HepG2 (cell line): ENCODE measurements around the gene P2RX1. TPM values are rescaled to one million over a fixed set of nuclear protein-coding genes. Genes with fewer than 3 reads are reported as not detected.

Experiments
- ATAC-seq: fragments of 200-7000 bp; cut with Tn5 transposase; 3 replicates; pipeline ENCODE4 v1.9.1; 2020; ENCODE audit warnings: mild to moderate bottlenecking, moderate library complexity
- BruUV-seq: library from RNA; stranded (reverse); fragments of 400-500 nt; replicated peaks from 2 replicates; lab custom pipeline; 2021; lab: Mats Ljungman, UMichigan
- CTCF ChIA-PET: fragments of 300-600 bp; formaldehyde crosslinking; extraction: SDS; loops from one replicate; lab custom pipeline; 2021; ENCODE audit warnings: low total read pairs, inconsistent platforms, low intra/inter-chr PET ratio; lab: Yijun Ruan, JAX
- POLR2A ChIA-PET: fragments of 350-600 bp; sonication (Branson Sonifier 250); formaldehyde crosslinking; loops from one replicate; lab custom pipeline; 2020; ENCODE audit warnings: antibody characterized with exemption, inconsistent platforms; lab: Yijun Ruan, JAX
- DNase-seq: peaks from one replicate; pipeline ENCODE4 v3.0.0-alpha.2; 2015; ENCODE audit warnings: low spot score
- FAIRE-seq: peaks from 3 replicates; lab custom pipeline; 2011; peaks lifted over from hg19 to GRCh38; lab: Jason Lieb, UNC
- H2AFZ ChIP-seq: one replicate; pipeline ENCODE4 v1.6.1; 2011; ENCODE audit warnings: low read length, inconsistent platforms
- H3K27ac ChIP-seq: fragments of 300-600 bp; 3 replicates; pipeline ENCODE4 v1.8.0; 2011; ENCODE audit warnings: mixed run types, mild to moderate bottlenecking, mixed read lengths, low read length, inconsistent platforms; ENCODE audit not compliant: insufficient read depth; ENCODE audit errors: extremely low read length
- H3K27me3 ChIP-seq, 2 experiments: fragments of 200-600 bp in 1 of 2; 2 replicates in 1 of 2; 3 replicates in 1 of 2; pipeline versions ENCODE4 v1.6.0 to v1.8.0; 2011; ENCODE audit warnings: low read length in 2 of 2, mild to moderate bottlenecking in 2 of 2, moderate library complexity in 2 of 2, inconsistent platforms in 1 of 2; ENCODE audit not compliant: insufficient read depth in 2 of 2, control insufficient read depth in 1 of 2
- H3K36me3 ChIP-seq, 2 experiments: fragments of 200-600 bp in 1 of 2; replicated peaks in 1 of 2; 2 replicates in 1 of 2; 3 replicates in 1 of 2; pipeline versions ENCODE4 v1.5.1 to v1.8.0; 2011; ENCODE audit warnings: low read length in 2 of 2, inconsistent platforms in 1 of 2; ENCODE audit not compliant: insufficient read depth in 2 of 2, control insufficient read depth in 1 of 2
- H3K4me1 ChIP-seq: 2 replicates; pipeline ENCODE4 v1.5.1; 2012; ENCODE audit warnings: low read length, inconsistent platforms; ENCODE audit not compliant: insufficient read depth
- H3K4me2 ChIP-seq: 2 replicates; pipeline ENCODE4 v1.6.0; 2011; ENCODE audit warnings: low read depth, low read length, inconsistent platforms
- H3K4me3 ChIP-seq, 3 experiments: fragments of 200-600 bp in 1 of 3; sonication (generic), shearing (Covaris generic) in 1 of 3; replicated peaks in 1 of 3; 2 replicates each; pipeline ENCODE4 v1.5.1; 2011 to 2016; ENCODE audit warnings: low read length in 3 of 3, inconsistent platforms in 2 of 3, low read depth in 2 of 3, mild to moderate bottlenecking in 2 of 3, control low read depth in 1 of 3, mixed read lengths in 1 of 3; ENCODE audit not compliant: insufficient read depth in 1 of 3
- H3K79me2 ChIP-seq: one replicate; pipeline ENCODE4 v1.6.1; 2011; ENCODE audit warnings: low read length, inconsistent platforms; ENCODE audit not compliant: insufficient read depth
- H3K9ac ChIP-seq: 2 replicates; pipeline ENCODE4 v1.6.0; 2011; ENCODE audit warnings: mild to moderate bottlenecking, low read depth, low read length, inconsistent platforms; ENCODE audit not compliant: insufficient read depth
- H3K9me3 ChIP-seq: 2 replicates; pipeline ENCODE4 v1.5.1; 2012; ENCODE audit warnings: mild to moderate bottlenecking, low read length
- H4K20me1 ChIP-seq: 2 replicates; pipeline ENCODE4 v1.6.0; 2011; ENCODE audit warnings: inconsistent platforms, mild to moderate bottlenecking, low read length, moderate library complexity; ENCODE audit not compliant: insufficient read depth
- EP300 ChIP-seq, 3 experiments: sonication (generic) in 1 of 3; formaldehyde crosslinking in 1 of 3; IDR thresholded peaks; 2 replicates each; pipeline versions ENCODE4 v1.5.1 to v1.6.1; 2011 to 2020; ENCODE audit warnings: low read depth in 2 of 3, low read length in 2 of 3, borderline replicate concordance in 1 of 3, improper control_type of control experiment in 1 of 3, mild to moderate bottlenecking in 1 of 3, missing genetic modification reagents in 1 of 3, moderate library complexity in 1 of 3
- HNF4G ChIP-seq, 2 experiments: sonication (generic) in 1 of 2; formaldehyde crosslinking in 1 of 2; IDR thresholded peaks; 2 replicates each; pipeline versions ENCODE4 v1.4.0 to v1.6.1; 2011 to 2020; ENCODE audit warnings: borderline replicate concordance in 2 of 2, low read depth in 2 of 2, mild to moderate bottlenecking in 2 of 2, low read length in 1 of 2, missing genetic modification reagents in 1 of 2, moderate library complexity in 1 of 2
- MZF1 ChIP-seq: sonication (generic); formaldehyde crosslinking; IDR thresholded peaks from 2 replicates; pipeline ENCODE4 v1.8.1; 2023; ENCODE audit warnings: mild to moderate bottlenecking, missing genetic modification reagents, borderline replicate concordance
- THRA ChIP-seq: sonication (generic); formaldehyde crosslinking; IDR thresholded peaks from 2 replicates; pipeline ENCODE4 v1.4.0; 2020; ENCODE audit warnings: missing genetic modification reagents, borderline replicate concordance
- ZNF350 ChIP-seq: sonication (generic); formaldehyde crosslinking; IDR thresholded peaks from 2 replicates; pipeline ENCODE4 v1.4.0; 2020; ENCODE audit warnings: mild to moderate bottlenecking, low read depth, missing genetic modification reagents, borderline replicate concordance
- ZNF382 ChIP-seq: sonication (generic); formaldehyde crosslinking; IDR thresholded peaks from 2 replicates; pipeline ENCODE4 v1.5.0; 2020; ENCODE audit warnings: missing genetic modification reagents, mild to moderate bottlenecking, borderline replicate concordance
- ZNF513 ChIP-seq: sonication (generic); formaldehyde crosslinking; conservative IDR thresholded peaks from 2 replicates; pipeline ENCODE4 v1.5.0; 2020; ENCODE audit warnings: missing genetic modification reagents
- ZNF574 ChIP-seq: sonication (generic); formaldehyde crosslinking; IDR thresholded peaks from 2 replicates; pipeline ENCODE4 v1.4.0; 2020; ENCODE audit warnings: missing genetic modification reagents
- ZZZ3 ChIP-seq: sonication (generic); formaldehyde crosslinking; IDR thresholded peaks from 2 replicates; pipeline ENCODE4 v1.4.0; 2020; ENCODE audit warnings: missing genetic modification reagents, mild to moderate bottlenecking, borderline replicate concordance
- WGBS: methylation state at CpG from one replicate; pipeline ENCODE4 v1.1.6; 2017; ENCODE audit warnings: low lambda C conversion rate; 5-methylcytosine and 5-hydroxymethylcytosine counted together
- in situ Hi-C: cut with HindIII; loops from 2 replicates; pipeline ENCODE4 v1.10.0; 2017; ENCODE audit warnings: low pct_unique_long_range_greater_than_20kb; ENCODE audit not compliant: extremely low pct_ligation_motif_present
- intact Hi-C: fragments of 100-400 bp; cut with micrococcal nuclease; formaldehyde crosslinking; loops from one replicate; pipeline ENCODE4 v1.10.0; 2022; ENCODE audit not compliant: unreplicated experiment
- polyA plus RNA-seq, 8 experiments: library from polyadenylated mRNA; depleted of rRNA in 3 of 8; stranded (reverse) in 7 of 8; unstranded in 1 of 8; fragments of >200 nt; fragmentation: Illumina TruSeq in 4 of 8; extraction: Trizol in 4 of 8; gene quantifications; 2 replicates each; pipeline versions ENCODE4 v1.2.1 to v1.2.3, GENCODE V29; 2011 to 2016; ENCODE audit warnings: low read depth in 4 of 8, missing spikeins in 1 of 8, mixed read lengths in 1 of 8; ENCODE audit not compliant: insufficient read depth in 1 of 8
- total RNA-seq, 5 experiments: library from RNA; depleted of rRNA; stranded (reverse); fragments of >200 nt; fragmentation: Illumina TruSeq; extraction: Trizol; gene quantifications; 2 replicates each; pipeline ENCODE4 v1.2.3, GENCODE V29; 2016; ENCODE audit warnings: low read depth in 1 of 5
- TF ChIP-seq, protein P1 (sequence below): sonication (generic); formaldehyde crosslinking; conservative IDR thresholded peaks from 2 replicates; pipeline ENCODE4 v1.8.0; 2022; ENCODE audit warnings: missing genetic modification reagents

The P2RX1 gene
- total and polyA plus RNA-seq, 2 of the 13 experiments (the other 11 are each of a cell fraction or from before 2014, with no cell fraction given), result 0.04 to 0.50 TPM

GRCh38 chr17:3955673-3955988, 39.4 kb upstream of the P2RX1 start:
- intact Hi-C loops, result no loop called here
- Histone ChIP-seq H3K79me2 (no peaks in the 10 kb centered on the region), H3K4me2 (no peak overlapping the region), H3K9me3 (no peaks in the 10 kb centered on the region), H3K9ac (no peak overlapping the region), H3K27ac (no peak overlapping the region), H3K4me3 (no peak overlapping the region), H2AFZ (no peak overlapping the region), H3K4me1 (peaks cover 30% of the 10 kb centered on the region), H3K36me3 (no peaks in the 10 kb centered on the region), H3K27me3 (peaks cover 2 to 39% of the 10 kb centered on the region in 2 experiments; a peak in 4 of 5 replicates), H4K20me1 (no peaks in the 10 kb centered on the region)
- BruUV-seq, result no TSS peak
- in situ Hi-C loops, result no loop called here
- DNase-seq (no peak), FAIRE-seq (no peak), ATAC-seq (no peak)
- ChIA-PET POLR2A (no interaction called here), CTCF (no interaction called here)
- no peak for TF ChIP-seq ZNF350 (CRISPR knock-in tag)
- TF ChIP-seq ZNF513 (CRISPR knock-in tag), result no peak
- TF ChIP-seq ZZZ3 (CRISPR knock-in tag), result no peak
- no peak for TF ChIP-seq HNF4G (IDR thresholded peaks at IDR 0.05; ENCODE audit: borderline replicate concordance, low read depth, low read length)
- no peak for TF ChIP-seq HNF4G (CRISPR knock-in tag; IDR thresholded peaks at IDR 0.05; ENCODE audit: borderline replicate concordance, low read depth)
- no peak for TF ChIP-seq MZF1 (CRISPR knock-in tag)
- TF ChIP-seq EP300 (IDR thresholded peaks at IDR 0.05; ENCODE audit: low read depth in 2 of 2, low read length in 2 of 2), result no peak
- TF ChIP-seq EP300 (CRISPR knock-in tag; IDR thresholded peaks at IDR 0.05; ENCODE audit: borderline replicate concordance), result no peak
- TF ChIP-seq THRA, result no peak
- TF ChIP-seq, protein P1, sequence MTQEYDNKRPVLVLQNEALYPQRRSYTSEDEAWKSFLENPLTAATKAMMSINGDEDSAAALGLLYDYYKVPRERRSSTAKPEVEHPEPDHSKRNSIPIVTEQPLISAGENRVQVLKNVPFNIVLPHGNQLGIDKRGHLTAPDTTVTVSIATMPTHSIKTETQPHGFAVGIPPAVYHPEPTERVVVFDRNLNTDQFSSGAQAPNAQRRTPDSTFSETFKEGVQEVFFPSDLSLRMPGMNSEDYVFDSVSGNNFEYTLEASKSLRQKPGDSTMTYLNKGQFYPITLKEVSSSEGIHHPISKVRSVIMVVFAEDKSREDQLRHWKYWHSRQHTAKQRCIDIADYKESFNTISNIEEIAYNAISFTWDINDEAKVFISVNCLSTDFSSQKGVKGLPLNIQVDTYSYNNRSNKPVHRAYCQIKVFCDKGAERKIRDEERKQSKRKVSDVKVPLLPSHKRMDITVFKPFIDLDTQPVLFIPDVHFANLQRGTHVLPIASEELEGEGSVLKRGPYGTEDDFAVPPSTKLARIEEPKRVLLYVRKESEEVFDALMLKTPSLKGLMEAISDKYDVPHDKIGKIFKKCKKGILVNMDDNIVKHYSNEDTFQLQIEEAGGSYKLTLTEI (CRISPR knock-in tag), result no peak
- no peak for TF ChIP-seq ZNF382 (CRISPR knock-in tag)
- no peak for TF ChIP-seq ZNF574
- 58% methylated on average over 9 of the region's 10 CpGs for WGBS
